Measurements from ENCODE around the gene CACNB3. TPM values are rescaled to one million over a fixed set of nuclear protein-coding genes. Genes with fewer than 3 reads are reported as not detected.
A peak's percentile ranks its signal among the peaks of the same experiment; 100 is the strongest.

The CACNB3 gene
- total and polyA plus RNA-seq, 9 of the 15 experiments (the other 6 are each of a cell fraction or from before 2014, with no cell fraction given) = 0.24 to 2.0 (median 1.5) TPM

- TF ChIP-seq HOXB6 (CRISPR knock-in tag; IDR thresholded peaks at IDR 0.05; ENCODE audit: borderline replicate concordance) = no peak
- no peak for TF ChIP-seq GTF3C2 (IDR thresholded peaks at IDR 0.05; ENCODE audit: borderline replicate concordance, extremely low read depth, insufficient read length)
- TF ChIP-seq SPI1 (IDR thresholded peaks at IDR 0.05; ENCODE audit: borderline replicate concordance, low read depth, low read length) = peak; percentile 30; the same call in 1 of the 2 replicates
- TF ChIP-seq TRIM24 (IDR thresholded peaks at IDR 0.05) = no peak
- no peak for TF ChIP-seq MCM7 (IDR thresholded peaks at IDR 0.05)
- no peak for TF ChIP-seq KLF10 (CRISPR knock-in tag; IDR thresholded peaks at IDR 0.05)
- TF ChIP-seq MGA (IDR thresholded peaks at IDR 0.05) = no peak
- no peak for TF ChIP-seq IRF1 (CRISPR knock-in tag; IDR thresholded peaks at IDR 0.05; ENCODE audit: borderline replicate concordance)
- no peak for TF ChIP-seq SRSF7 (optimal IDR thresholded peaks at IDR 0.05; ENCODE audit: low read depth, low read length)
- TF ChIP-seq ZNF384 (IDR thresholded peaks at IDR 0.05; ENCODE audit: low read depth, low read length) = peak; percentile 33; the same call in 1 of the 2 replicates
- no peak for TF ChIP-seq TSC22D4 (tag; IDR thresholded peaks at IDR 0.05)
- TF ChIP-seq PURB (CRISPR knock-in tag; IDR thresholded peaks at IDR 0.05; ENCODE audit: low read depth) = no peak
Measured at GRCh38 chr12:48851883-48852733, 33.8 kb downstream of the CACNB3 start, which contains the start of gene DDX23 (continued).
